Calu3 (cell line): ENCODE measurements around the gene ZC2HC1C. TPM values are rescaled to one million over a fixed set of nuclear protein-coding genes. Genes with fewer than 3 reads are reported as not detected.

Source experiments
- BruUV-seq: library from RNA; stranded (reverse); fragments of 400-500 nt; replicated peaks from 2 replicates; lab custom pipeline; 2021; lab: Mats Ljungman, UMichigan
- CTCF ChIA-PET: fragments of 300-600 bp; sonication (Branson Sonifier 250); formaldehyde crosslinking; loops from one replicate; lab custom pipeline; 2022; ENCODE audit warnings: antibody characterized with exemption; lab: Charles Lee
- DNase-seq: peaks from one replicate; pipeline ENCODE4 v3.0.0; 2022
- H3K27ac Mint-ChIP-seq: one replicate; pipeline ENCODE4 v1.8.0; 2022; ENCODE audit warnings: mixed read lengths; ENCODE audit not compliant: unreplicated experiment
- H3K27me3 Mint-ChIP-seq: one replicate; pipeline ENCODE4 v1.8.0; 2022; ENCODE audit warnings: mixed read lengths; ENCODE audit not compliant: unreplicated experiment
- H3K36me3 Mint-ChIP-seq: one replicate; pipeline ENCODE4 v1.8.0; 2022; ENCODE audit warnings: mild to moderate bottlenecking, moderate library complexity, mixed read lengths; ENCODE audit not compliant: insufficient read depth, unreplicated experiment
- H3K4me1 Mint-ChIP-seq: one replicate; pipeline ENCODE4 v1.8.0; 2022; ENCODE audit warnings: mild to moderate bottlenecking, low read depth, mixed read lengths; ENCODE audit not compliant: unreplicated experiment
- H3K4me3 Mint-ChIP-seq: one replicate; pipeline ENCODE4 v1.8.0; 2022; ENCODE audit warnings: mild to moderate bottlenecking, low read depth, moderate library complexity, mixed read lengths; ENCODE audit not compliant: unreplicated experiment
- H3K9me3 Mint-ChIP-seq: one replicate; pipeline ENCODE4 v1.8.0; 2022; ENCODE audit warnings: low read depth, mixed read lengths; ENCODE audit not compliant: unreplicated experiment
- CTCF ChIP-seq: fragments of 200-600 bp; IDR thresholded peaks from one replicate; pipeline ENCODE4 v1.8.0; 2022; ENCODE audit warnings: antibody characterized with exemption; ENCODE audit not compliant: unreplicated experiment
- intact Hi-C: fragments of 100-400 bp; cut with micrococcal nuclease; formaldehyde crosslinking; loops from one replicate; pipeline ENCODE4 v1.10.0; 2022; ENCODE audit not compliant: unreplicated experiment
- total RNA-seq: library from RNA; stranded (reverse); gene quantifications from 2 replicates; pipeline ENCODE4 v1.2.3, GENCODE V29; 2022

ZC2HC1C gene
- total RNA-seq, 1 experiment from 2014 or later: 5.1 TPM

DNA sequence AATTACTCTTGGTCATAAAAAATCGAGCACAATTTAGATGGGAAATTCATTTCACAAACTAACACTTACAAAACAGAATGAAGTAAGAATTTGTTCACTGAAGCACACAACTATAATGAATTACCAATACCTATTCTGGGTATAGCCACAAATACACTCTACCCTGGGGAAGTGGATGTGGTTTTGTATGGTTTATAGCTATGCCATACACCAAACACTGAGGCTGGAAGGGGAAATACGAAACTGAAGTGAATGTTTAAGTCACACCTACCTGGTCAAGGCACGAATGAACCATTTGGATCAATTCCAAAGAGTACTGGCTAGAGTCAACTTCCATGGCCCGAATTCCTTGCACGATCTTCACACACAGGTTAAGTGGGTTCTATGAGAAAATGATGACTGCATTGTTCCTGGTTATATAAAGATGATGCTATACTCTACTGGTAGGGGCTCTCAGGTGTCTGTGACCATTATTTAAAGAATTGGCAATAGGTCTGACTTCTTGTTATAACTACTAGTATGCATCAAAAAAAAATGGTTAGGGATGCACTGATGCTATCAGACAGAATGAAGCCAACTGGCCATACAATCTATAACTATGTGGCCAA is 44.6 kb downstream of the ZC2HC1C start:
- Mint-ChIP-seq H3K9me3 (no peaks in the 10 kb centered on the region), H3K4me1 (no peaks in the 10 kb centered on the region), H3K27ac (no peak overlapping the region), H3K36me3 (no peaks in the 10 kb centered on the region), H3K4me3 (no peak overlapping the region), H3K27me3 (no peaks in the 10 kb centered on the region)
- DNase-seq: no peak
- no TSS peak for BruUV-seq
- TF ChIP-seq CTCF: no peak
- CTCF ChIA-PET: no interaction called here
- intact Hi-C loops: no loop called here

DNA sequence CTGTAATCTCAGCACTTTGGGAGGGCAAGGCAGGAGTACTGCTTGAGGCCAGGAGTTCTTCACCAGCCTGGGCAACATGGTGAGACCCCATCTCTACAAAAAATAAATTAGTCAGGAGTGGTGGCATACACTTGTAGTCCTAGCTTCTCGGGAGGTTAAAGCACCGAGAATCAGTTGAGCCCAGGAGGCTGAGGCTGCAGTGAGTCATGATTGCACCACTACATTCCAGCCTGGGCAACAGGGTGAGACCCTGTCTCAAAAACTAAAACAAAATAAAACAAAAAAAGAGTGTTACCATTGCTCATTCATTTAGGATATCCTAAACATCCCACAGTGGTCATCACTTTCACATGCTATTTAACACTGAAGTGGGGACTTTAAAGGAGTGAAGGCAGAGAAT is 49.6 kb downstream of the ZC2HC1C start:
- no peaks in the 10 kb centered on the region for H3K27me3 Mint-ChIP-seq
- H3K36me3 Mint-ChIP-seq: peaks cover 10% of the 10 kb centered on the region
- CTCF ChIA-PET: no interaction called here
- H3K9me3 Mint-ChIP-seq: no peaks in the 10 kb centered on the region
- no peak overlapping the region for H3K27ac Mint-ChIP-seq
- H3K4me1 Mint-ChIP-seq: peaks cover 6% of the 10 kb centered on the region
- DNase-seq: no peak
- H3K4me3 Mint-ChIP-seq: no peak overlapping the region
- no peak for TF ChIP-seq CTCF
- no TSS peak for BruUV-seq
- intact Hi-C loops: no loop called here

DNA sequence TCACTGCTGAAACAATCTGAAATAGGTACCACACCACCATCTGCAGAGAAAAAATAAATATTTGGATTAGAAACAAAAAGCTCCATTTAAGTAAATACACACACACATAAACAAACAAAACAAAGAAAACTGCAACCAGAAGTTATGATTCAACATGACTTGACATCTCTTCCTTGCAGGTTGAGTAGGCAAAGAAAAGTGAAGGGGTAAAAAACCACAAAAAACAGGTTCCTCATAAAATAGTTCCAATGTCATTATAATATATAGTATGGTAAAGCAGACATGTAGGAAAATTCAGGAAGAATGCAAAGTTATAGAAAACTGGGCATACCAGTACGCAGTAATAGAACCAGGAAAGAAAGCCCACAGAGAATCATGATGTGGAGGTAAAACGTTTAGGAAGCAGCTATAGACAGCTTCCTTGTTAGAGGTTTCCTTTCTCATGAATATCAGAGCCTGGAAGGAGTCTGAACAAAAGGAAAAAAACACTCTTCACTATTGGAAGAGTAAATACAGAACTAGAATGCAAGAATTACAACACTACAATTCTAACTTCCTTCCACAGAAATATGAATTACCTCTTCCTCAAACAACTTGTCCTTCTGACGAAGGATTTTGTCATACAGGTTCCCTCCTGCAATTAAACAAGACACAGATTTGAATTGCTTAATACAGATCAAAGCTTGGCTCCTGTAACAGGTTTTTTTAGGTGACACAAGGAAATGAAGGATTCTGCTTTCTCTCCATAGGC is 51.3 kb downstream of the ZC2HC1C start:
- DNase-seq: no peak
- Mint-ChIP-seq H3K4me3 (no peak overlapping the region), H3K4me1 (peaks cover 22% of the 10 kb centered on the region), H3K9me3 (no peaks in the 10 kb centered on the region), H3K27me3 (no peaks in the 10 kb centered on the region), H3K27ac (no peak overlapping the region), H3K36me3 (peaks cover 22% of the 10 kb centered on the region)
- CTCF ChIA-PET: no interaction called here
- TF ChIP-seq CTCF: no peak
- intact Hi-C loops: no loop called here
- BruUV-seq: no TSS peak

DNA sequence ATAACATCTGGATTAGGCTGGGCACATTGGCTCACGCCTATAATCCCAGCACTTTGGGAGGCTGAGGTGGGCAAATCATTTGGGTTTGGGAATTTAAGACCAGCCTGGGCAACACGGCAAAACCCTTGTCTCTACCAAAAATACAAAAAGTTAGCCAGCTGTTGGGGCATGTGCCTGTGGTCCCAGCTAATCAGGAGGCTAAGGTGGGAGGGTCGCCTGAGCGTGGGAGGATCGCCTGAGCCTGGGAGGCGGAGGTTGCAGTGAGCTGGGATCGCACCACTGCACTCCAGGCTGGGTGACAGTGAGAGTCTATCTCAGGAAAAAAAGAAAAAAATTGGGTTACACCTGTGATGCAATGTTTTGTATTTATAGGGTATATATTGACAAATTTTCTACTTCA is 52.1 kb downstream of the ZC2HC1C start:
- no peaks in the 10 kb centered on the region for H3K9me3 Mint-ChIP-seq
- H3K4me3 Mint-ChIP-seq: no peak overlapping the region
- CTCF ChIA-PET: interaction anchor here (0.7 kb wide), 1 partner anchor 395 kb away, joined by 3 read pairs; no protein-coding TSS in a partner anchor
- H3K4me1 Mint-ChIP-seq: peaks cover 28% of the 10 kb centered on the region
- H3K36me3 Mint-ChIP-seq: peaks cover 30% of the 10 kb centered on the region
- intact Hi-C loops: no loop called here
- BruUV-seq: no TSS peak
- H3K27ac Mint-ChIP-seq: no peak overlapping the region
- DNase-seq: no peak
- no peak for TF ChIP-seq CTCF
- no peaks in the 10 kb centered on the region for H3K27me3 Mint-ChIP-seq
